Fibroblast of skin of right biceps (primary cell): ENCODE data around the gene IMPA2.

Source experiments
- DNase-seq: peaks from one replicate; pipeline ENCODE4 v3.0.0-alpha.2; 2013

The IMPA2 gene

GRCh38 chr18:12009581-12010140 is 28.4 kb downstream of the IMPA2 start:
- DNase-seq = no peak

- no peak for DNase-seq
Measured at GRCh38 chr18:12010187-12010802, 29.0 kb downstream of the IMPA2 start.

- DNase-seq = no peak
Measured at GRCh38 chr18:12011199-12011956, 30.1 kb downstream of the IMPA2 start.

GRCh38 chr18:12011957-12012549 is 30.7 kb downstream of the IMPA2 start:
- DNase-seq = no peak

- DNase-seq = no peak
Measured at GRCh38 chr18:12012697-12013096, 31.4 kb downstream of the IMPA2 start.

GRCh38 chr18:12013186-12013916 is 32.0 kb downstream of the IMPA2 start:
- DNase-seq = no peak

GRCh38 chr18:12014086-12014485 is 32.8 kb downstream of the IMPA2 start:
- DNase-seq = no peak

- no peak for DNase-seq
Measured at GRCh38 chr18:12014521-12015415, 33.5 kb downstream of the IMPA2 start.

GRCh38 chr18:12015416-12016062 is 34.2 kb downstream of the IMPA2 start:
- no peak for DNase-seq

GRCh38 chr18:12017081-12017480 is 35.8 kb downstream of the IMPA2 start:
- DNase-seq = no peak

- DNase-seq = no peak
Measured at GRCh38 chr18:12018861-12019260, 37.6 kb downstream of the IMPA2 start.

- DNase-seq = no peak
Measured at GRCh38 chr18:12021077-12021476, 39.8 kb downstream of the IMPA2 start.

- DNase-seq = no peak
Measured at GRCh38 chr18:12021596-12021995, 40.3 kb downstream of the IMPA2 start.

- no peak for DNase-seq
Measured at GRCh38 chr18:12023375-12023774, 42.1 kb downstream of the IMPA2 start.

- DNase-seq = no peak
Measured at GRCh38 chr18:12026562-12026961, 45.3 kb downstream of the IMPA2 start.

GRCh38 chr18:12027046-12027445 is 45.7 kb downstream of the IMPA2 start:
- no peak for DNase-seq

- no peak for DNase-seq
Measured at GRCh38 chr18:12027480-12027879, 46.2 kb downstream of the IMPA2 start.

- no peak for DNase-seq
Measured at GRCh38 chr18:12028040-12028628, 46.8 kb downstream of the IMPA2 start.

- DNase-seq = no peak
Measured at GRCh38 chr18:12028674-12029073, 47.4 kb downstream of the IMPA2 start.

GRCh38 chr18:12029786-12030584 is 48.7 kb downstream of the IMPA2 start:
- DNase-seq = no peak
